H1 (cell line): ENCODE measurements around the gene ENDOD1. TPM values are rescaled to one million over a fixed set of nuclear protein-coding genes. Genes with fewer than 3 reads are reported as not detected.

ENCODE experiments used
- CTCF ChIA-PET: fragments of 300-600 bp; sonication (Branson Sonifier 250); formaldehyde crosslinking; loops from one replicate; lab custom pipeline; 2021; ENCODE audit not compliant: partially characterized antibody; lab: Charles Lee
- POLR2A ChIA-PET: fragments of 300-600 bp; sonication (Branson Sonifier 250); formaldehyde crosslinking; loops from one replicate; lab custom pipeline; 2021; ENCODE audit warnings: inconsistent platforms; ENCODE audit not compliant: partially characterized antibody; lab: Charles Lee
- DNase-seq, 2 experiments: peaks; one replicate each; pipeline versions ENCODE4 v3.0.0 to v3.0.0-alpha.2; 2010 to 2022; ENCODE audit warnings: low spot score in 2 of 2, low read depth in 1 of 2, mixed read lengths in 1 of 2
- FAIRE-seq: peaks from 2 replicates; lab custom pipeline; 2011; peaks lifted over from hg19 to GRCh38; lab: Jason Lieb, UNC
- H2AFZ ChIP-seq: 2 replicates; pipeline ENCODE4 v1.8.1; 2012; ENCODE audit warnings: low read length, inconsistent platforms
- H2AK5ac ChIP-seq: 2 replicates; pipeline ENCODE4 v1.6.1; 2013; ENCODE audit warnings: low read depth, low read length
- H2BK120ac ChIP-seq: replicated peaks from 2 replicates; pipeline ENCODE3; 2013; ENCODE audit warnings: low read depth, low read length, inconsistent platforms
- H2BK12ac ChIP-seq: 2 replicates; pipeline ENCODE4 v1.6.1; 2013; ENCODE audit warnings: low read depth, low read length
- H2BK15ac ChIP-seq: 2 replicates; pipeline ENCODE4 v1.6.1; 2013; ENCODE audit warnings: low read length
- H2BK20ac ChIP-seq: 2 replicates; pipeline ENCODE4 v1.6.1; 2013; ENCODE audit warnings: low read length
- H2BK5ac ChIP-seq: 2 replicates; pipeline ENCODE4 v1.6.1; 2013; ENCODE audit warnings: low read depth, low read length
- H3K14ac ChIP-seq: 2 replicates; pipeline ENCODE4 v1.6.1; 2013; ENCODE audit warnings: inconsistent platforms; ENCODE audit not compliant: insufficient read length
- H3K18ac ChIP-seq: 2 replicates; pipeline ENCODE4 v1.6.1; 2013; ENCODE audit warnings: low read length; ENCODE audit errors: extremely low read depth
- H3K23ac ChIP-seq: 2 replicates; pipeline ENCODE4 v1.6.1; 2013; ENCODE audit warnings: inconsistent platforms; ENCODE audit not compliant: insufficient read length
- H3K23me2 ChIP-seq: 2 replicates; pipeline ENCODE4 v1.6.1; 2013; ENCODE audit warnings: low read depth, low read length
- H3K27ac ChIP-seq: 2 replicates; pipeline ENCODE4 v1.6.1; 2011; ENCODE audit warnings: low read depth, low read length, inconsistent platforms
- H3K27me3 ChIP-seq, 4 experiments: replicated peaks in 1 of 4; 1 replicate in 1 of 4; 2 replicates in 3 of 4; pipeline versions ENCODE4 v1.6.1 to v1.8.1; 2011 to 2013; ENCODE audit warnings: low read length in 3 of 4, mild to moderate bottlenecking in 3 of 4, inconsistent platforms in 2 of 4, mixed read lengths in 2 of 4, moderate library complexity in 1 of 4; ENCODE audit not compliant: control insufficient read depth in 3 of 4, insufficient read depth in 3 of 4; ENCODE audit errors: extremely low read depth in 1 of 4
- H3K36me3 ChIP-seq, 4 experiments: 2 replicates each; pipeline versions ENCODE4 v1.6.1 to v1.8.1; 2011 to 2013; ENCODE audit warnings: mild to moderate bottlenecking in 4 of 4, low read length in 3 of 4, moderate library complexity in 2 of 4, control low read depth in 1 of 4, inconsistent platforms in 1 of 4; ENCODE audit not compliant: insufficient read depth in 4 of 4, control insufficient read depth in 2 of 4
- H3K4ac ChIP-seq: replicated peaks from 2 replicates; pipeline ENCODE3; 2013; ENCODE audit warnings: low read length, low read depth, mixed read lengths, inconsistent platforms; ENCODE audit not compliant: insufficient read length
- H3K4me1 ChIP-seq, 4 experiments: replicated peaks in 1 of 4; 1 replicate in 1 of 4; 2 replicates in 3 of 4; pipeline versions ENCODE4 v1.6.1 to v1.8.1; 2011 to 2013; ENCODE audit warnings: low read length in 3 of 4, inconsistent platforms in 2 of 4, mixed read lengths in 1 of 4; ENCODE audit not compliant: insufficient read depth in 4 of 4, control insufficient read depth in 3 of 4
- H3K4me2 ChIP-seq, 2 experiments: 2 replicates each; pipeline versions ENCODE4 v1.6.1 to v1.8.1; 2011 to 2013; ENCODE audit warnings: low read depth in 2 of 2, low read length in 2 of 2, control low read depth in 1 of 2, inconsistent platforms in 1 of 2, mild to moderate bottlenecking in 1 of 2; ENCODE audit not compliant: insufficient read depth in 1 of 2
- H3K4me3 ChIP-seq, 4 experiments: fragments of 200-600, 300-600 bp in 1 of 4; sonication (generic), shearing (Covaris generic), sonication (Bioruptor Twin) in 1 of 4; 2 replicates each; pipeline versions ENCODE4 v1.5.1 to v1.8.1; 2011 to 2016; ENCODE audit warnings: low read length in 4 of 4, low read depth in 3 of 4, control low read depth in 2 of 4, inconsistent platforms in 2 of 4, mild to moderate bottlenecking in 2 of 4, mixed read lengths in 1 of 4, moderate library complexity in 1 of 4; ENCODE audit not compliant: insufficient read depth in 2 of 4; ENCODE audit errors: extremely low read depth in 1 of 4
- H3K56ac ChIP-seq: replicated peaks from 2 replicates; pipeline ENCODE3; 2013; ENCODE audit warnings: low read depth, mild to moderate bottlenecking, mixed read lengths, low read length, inconsistent platforms; ENCODE audit not compliant: insufficient read length
- H3K79me1 ChIP-seq: 2 replicates; pipeline ENCODE4 v1.6.1; 2013; ENCODE audit warnings: low read depth, low read length, control low read depth
- H3K79me2 ChIP-seq, 2 experiments: 2 replicates each; pipeline versions ENCODE4 v1.6.1 to v1.8.1; 2012 to 2013; ENCODE audit warnings: low read length in 2 of 2, mild to moderate bottlenecking in 2 of 2, inconsistent platforms in 1 of 2; ENCODE audit not compliant: insufficient read depth in 2 of 2, control insufficient read depth in 1 of 2
- H3K9ac ChIP-seq, 4 experiments: replicated peaks in 1 of 4; 1 replicate in 1 of 4; 2 replicates in 3 of 4; pipeline versions ENCODE4 v1.6.1 to v1.8.1; 2011 to 2013; ENCODE audit warnings: low read depth in 3 of 4, low read length in 3 of 4, control low read depth in 2 of 4, mild to moderate bottlenecking in 2 of 4, moderate library complexity in 2 of 4, inconsistent platforms in 1 of 4; ENCODE audit errors: extremely low read depth in 1 of 4
- H3K9me3 ChIP-seq, 2 experiments: 2 replicates each; pipeline versions ENCODE4 v1.6.1 to v1.8.1; 2012 to 2013; ENCODE audit warnings: mild to moderate bottlenecking in 2 of 2, moderate library complexity in 2 of 2, control low read depth in 1 of 2, inconsistent platforms in 1 of 2, low read depth in 1 of 2, low read length in 1 of 2, mixed read lengths in 1 of 2; ENCODE audit not compliant: insufficient read depth in 2 of 2
- H4K20me1 ChIP-seq, 2 experiments: replicated peaks in 1 of 2; 2 replicates each; pipeline versions ENCODE3 to v1.8.1; 2011 to 2013; ENCODE audit warnings: inconsistent platforms in 2 of 2, low read length in 2 of 2, mild to moderate bottlenecking in 1 of 2; ENCODE audit not compliant: insufficient read depth in 2 of 2, control insufficient read depth in 1 of 2
- H4K5ac ChIP-seq: 2 replicates; pipeline ENCODE4 v1.6.1; 2013; ENCODE audit warnings: low read length, low read depth, mixed read lengths, inconsistent platforms; ENCODE audit not compliant: insufficient read length
- H4K8ac ChIP-seq: 2 replicates; pipeline ENCODE4 v1.8.0; 2013; ENCODE audit warnings: mild to moderate bottlenecking, moderate library complexity, low read length, inconsistent platforms; ENCODE audit not compliant: insufficient read depth; ENCODE audit errors: extremely low read depth
- H4K91ac ChIP-seq: replicated peaks from 2 replicates; pipeline ENCODE3; 2013; ENCODE audit warnings: low read length, mixed read lengths, inconsistent platforms; ENCODE audit not compliant: insufficient read length
- ASH2L ChIP-seq: fragments of 200-600, 300-600 bp; sonication (generic); IDR thresholded peaks from one replicate; pipeline ENCODE4 v1.7.1; 2017; ENCODE audit warnings: low read length
- BACH1 ChIP-seq: IDR thresholded peaks from 2 replicates; pipeline ENCODE4 v1.6.1; 2012; ENCODE audit warnings: low read length, improper control_type of control experiment
- BRCA1 ChIP-seq: IDR thresholded peaks from 2 replicates; pipeline ENCODE4 v1.6.1; 2012; ENCODE audit warnings: low read depth, low read length, improper control_type of control experiment
- CBX8 ChIP-seq: fragments of 300-800, 300-1000 bp; sonication (generic); IDR thresholded peaks from 2 replicates; pipeline ENCODE4 v1.7.1; 2016; ENCODE audit warnings: low read depth, low read length, borderline replicate concordance
- CHD2 ChIP-seq: IDR thresholded peaks from 2 replicates; pipeline ENCODE4 v1.6.1; 2012; ENCODE audit warnings: low read length, improper control_type of control experiment
- PHF8 ChIP-seq: fragments of 200-600 bp; sonication (generic); conservative IDR thresholded peaks from 2 replicates; pipeline ENCODE4 v1.7.1; 2012; ENCODE audit warnings: low read depth, mild to moderate bottlenecking, inconsistent platforms, low read length, moderate library complexity
- POLR2A ChIP-seq, 2 experiments: IDR thresholded peaks; 1 replicate in 1 of 2; 2 replicates in 1 of 2; pipeline ENCODE4 v1.6.1; 2011; ENCODE audit warnings: low read depth in 2 of 2, low read length in 2 of 2, mild to moderate bottlenecking in 2 of 2; ENCODE audit errors: control extremely low read depth in 1 of 2
- POU5F1 ChIP-seq: IDR thresholded peaks from 2 replicates; pipeline ENCODE4 v1.6.1; 2011; ENCODE audit warnings: low read depth, mild to moderate bottlenecking, low read length, moderate library complexity
- RAD21 ChIP-seq, 2 experiments: IDR thresholded peaks in 1 of 2; conservative IDR thresholded peaks in 1 of 2; 2 replicates each; pipeline ENCODE4 v1.6.1; 2011; ENCODE audit warnings: low read depth in 2 of 2, low read length in 2 of 2, improper control_type of control experiment in 1 of 2, inconsistent platforms in 1 of 2, mild to moderate bottlenecking in 1 of 2, moderate library complexity in 1 of 2
- RFX5 ChIP-seq: IDR thresholded peaks from 2 replicates; pipeline ENCODE4 v1.6.1; 2011; ENCODE audit warnings: low read depth, low read length, improper control_type of control experiment, borderline replicate concordance
- SIN3A ChIP-seq, 2 experiments: IDR thresholded peaks in 1 of 2; conservative IDR thresholded peaks in 1 of 2; 2 replicates each; pipeline ENCODE4 v1.6.1; 2011 to 2012; ENCODE audit warnings: low read length in 2 of 2, improper control_type of control experiment in 1 of 2, low read depth in 1 of 2, mild to moderate bottlenecking in 1 of 2
- SIRT6 ChIP-seq: IDR thresholded peaks from one replicate; pipeline ENCODE4 v1.7.1; 2012; ENCODE audit warnings: low read length, inconsistent platforms
- TAF7 ChIP-seq: optimal IDR thresholded peaks from 2 replicates; pipeline ENCODE3; 2011; ENCODE audit warnings: low read depth, mild to moderate bottlenecking, inconsistent platforms, low read length, moderate library complexity, borderline replicate concordance
- WGBS, 2 experiments: shearing (Covaris generic) in 1 of 2; methylation state at CpG; one replicate each; pipeline versions ENCODE4 v1.1.6 to v1.1.7; 2013 to 2015; ENCODE audit warnings: low lambda C conversion rate in 2 of 2, mixed read lengths in 2 of 2, inconsistent platforms in 1 of 2, low coverage in 1 of 2, missing lambda C conversion rate in 1 of 2; ENCODE audit not compliant: insufficient replicate concordance in 2 of 2, insufficient coverage in 1 of 2, insufficient read length in 1 of 2; ENCODE audit errors: extremely low coverage in 1 of 2, missing lambda C conversion rate in 1 of 2; 5-methylcytosine and 5-hydroxymethylcytosine counted together
- polyA plus RNA-seq, 7 experiments: library from polyadenylated mRNA; depleted of rRNA in 3 of 7; stranded (reverse) in 5 of 7; unstranded in 2 of 7; fragments of >200 nt in 5 of 7; fragments of 200-250 nt in 2 of 7; gene quantifications; 1 replicate in 5 of 7; 2 replicates in 1 of 7; 4 replicates in 1 of 7; pipeline versions ENCODE4 v1.2.1 to v1.2.3, GENCODE V29; 2011 to 2013; ENCODE audit warnings: missing spikeins in 2 of 7, mixed read lengths in 2 of 7
- total RNA-seq: library from RNA; stranded (reverse); fragmentation: NEBNext Ultra II Directional; extraction: Animal tissue kit (Norgen Biotek cat#: 25700); gene quantifications from 2 replicates; pipeline ENCODE4 v1.2.1, GENCODE V29; 2021

ENDOD1 gene
- total and polyA plus RNA-seq, 2 of the 8 experiments (the other 6 are each of a cell fraction or from before 2014, with no cell fraction given) = 1.2 to 2.5 TPM

DNA sequence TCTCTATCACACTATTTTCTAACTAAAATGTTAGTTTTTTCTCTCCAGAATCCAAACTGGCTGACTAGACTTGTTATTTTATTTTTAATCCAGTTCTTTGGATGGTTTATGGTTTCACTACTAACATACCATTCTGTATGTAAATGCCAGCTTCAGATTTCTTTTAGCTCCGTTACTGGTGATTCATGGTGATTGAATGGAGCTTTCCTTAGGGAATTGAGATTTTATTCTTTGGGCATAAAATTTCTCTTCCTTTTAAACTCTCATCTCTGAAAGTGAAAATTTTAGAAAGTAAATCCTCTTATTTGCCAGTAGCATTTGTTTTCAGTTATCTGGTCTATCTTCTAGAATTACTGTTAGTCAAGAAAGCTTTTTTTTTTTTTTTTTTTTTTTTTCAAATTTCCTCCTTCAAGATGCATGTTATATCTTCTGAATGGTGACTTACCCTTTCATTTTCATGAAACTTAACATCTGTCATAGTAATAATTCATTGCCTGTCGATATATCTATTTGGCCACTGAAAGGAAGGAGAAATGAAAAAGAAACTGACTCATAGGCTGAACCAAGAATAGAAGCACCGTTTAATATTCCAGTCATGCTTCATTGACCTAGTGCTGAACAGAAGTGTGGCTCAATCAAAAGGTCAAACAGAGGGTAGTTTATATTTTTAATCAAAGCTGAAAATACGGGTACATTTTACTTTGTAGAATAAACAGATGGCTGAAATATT is 6.4 kb downstream of the ENDOD1 start:
- Histone ChIP-seq H4K20me1 (no peaks in the 10 kb centered on the region), H2BK12ac (no peak overlapping the region), H3K14ac (no peak overlapping the region), H3K23ac (no peak overlapping the region), H2BK120ac (no peak overlapping the region), H2AK5ac (no peak overlapping the region), H4K8ac (no peak overlapping the region), H3K36me3 (no peaks in the 10 kb centered on the region), H3K27me3 (peaks cover 4 to 13% (median 10%) of the 10 kb centered on the region in 4 experiments), H3K9ac (no peak overlapping the region), H3K4me1 (no peaks in the 10 kb centered on the region; a peak in 1 of 7 replicates), H3K18ac (no peak overlapping the region), H4K5ac (no peak overlapping the region), H2BK20ac (no peak overlapping the region), H3K4me3 (no peak overlapping the region), H3K56ac (no peak overlapping the region), H3K23me2 (no peaks in the 10 kb centered on the region), H2AFZ (no peak overlapping the region), H3K27ac (no peak overlapping the region), H3K4ac (no peak overlapping the region), H3K9me3 (no peaks in the 10 kb centered on the region), H3K4me2 (no peak overlapping the region), H3K79me1 (no peaks in the 10 kb centered on the region), H2BK5ac (no peak overlapping the region), H2BK15ac (no peak overlapping the region), H4K91ac (no peak overlapping the region), H3K79me2 (no peaks in the 10 kb centered on the region)
- POLR2A ChIA-PET = interaction anchor here (1.8 kb wide), 1 partner anchor 12 kb away, joined by 5 read pairs; no protein-coding TSS in a partner anchor
- DNase-seq (no peak), FAIRE-seq (no peak)
- CTCF ChIA-PET = interaction anchor here (1.4 to 9.0 kb wide), 3 partner anchors 11 to 29 kb away, joined by 3 to 127 read pairs (median 4); partner anchors contain the start of gene SRSF8
- TF ChIP-seq BACH1 = no peak
- TF ChIP-seq SIRT6 = no peak
- no peak for TF ChIP-seq RAD21 (IDR thresholded peaks at IDR 0.05 in 1 of 2, conservative IDR thresholded peaks at IDR 0.05 in 1 of 2; ENCODE audit: low read depth in 2 of 2, low read length in 2 of 2)
- TF ChIP-seq RFX5 = no peak
- no peak for TF ChIP-seq BRCA1
- TF ChIP-seq CBX8 = no peak
- TF ChIP-seq ASH2L = no peak
- no peak for TF ChIP-seq TAF7
- TF ChIP-seq PHF8 = no peak
- TF ChIP-seq CHD2 = no peak
- no peak for TF ChIP-seq POU5F1
- TF ChIP-seq SIN3A (conservative IDR thresholded peaks at IDR 0.05 in 1 of 2, IDR thresholded peaks at IDR 0.05 in 1 of 2; ENCODE audit: low read depth in 1 of 2, low read length in 2 of 2) = no peak
- TF ChIP-seq POLR2A (IDR thresholded peaks at IDR 0.05; ENCODE audit: control extremely low read depth in 1 of 2, low read depth in 2 of 2, low read length in 2 of 2) = no peak
- WGBS, 2 experiments = 77% methylated on average over 4 of the region's 4 CpGs; no CpG with 5 or more reads in 1 of the 2 experiments
